ENCODE measurements around the gene FAM3A. TPM values are rescaled to one million over a fixed set of nuclear protein-coding genes. Genes with fewer than 3 reads are reported as not detected.

FAM3A gene
- total RNA-seq, 1 experiment from 2014 or later: 35.8 TPM

GRCh38 chrX:154506483-154507332 is 9.3 kb downstream of the FAM3A start:
- POLR2A ChIA-PET (ENCODE audit: low non-redundant PET): no interaction called here
- TF ChIP-seq EZH2 (IDR thresholded peaks at IDR 0.05; ENCODE audit: borderline replicate concordance, low read depth, low read length, poor library complexity, severe bottlenecking) (no peak), CTCF (conservative IDR thresholded peaks at IDR 0.05; ENCODE audit: low read depth, low read length) (no peak)
- H3K27ac ChIP-seq (ENCODE audit: low read depth, low read length, poor library complexity, severe bottlenecking): no peak overlapping the region
- H3K4me3 ChIP-seq (ENCODE audit: low read depth, low read length, poor library complexity, severe bottlenecking): no peak overlapping the region
- no peak for DNase-seq (ENCODE audit: low spot score)
- BruUV-seq (replicated peaks): TSS peak; percentile 36
- H3K4me1 ChIP-seq (ENCODE audit: insufficient read depth, low read length, poor library complexity, severe bottlenecking): no peaks in the 10 kb centered on the region
- no peaks in the 10 kb centered on the region for H3K36me3 ChIP-seq (ENCODE audit: insufficient read depth, low read length, poor library complexity, severe bottlenecking)
- intact Hi-C loops (cut with micrococcal nuclease; ENCODE audit: unreplicated experiment): no loop called here
- no peaks in the 10 kb centered on the region for H3K27me3 ChIP-seq (replicated peaks; ENCODE audit: insufficient read depth, low read depth, low read length, poor library complexity)
- H3K9me3 ChIP-seq (ENCODE audit: low read depth, low read length, poor library complexity, severe bottlenecking): no peaks in the 10 kb centered on the region
- CTCF ChIA-PET: no interaction called here

- DNase-seq (ENCODE audit: low spot score): no peak
- Histone ChIP-seq H3K4me3 (ENCODE audit: low read depth, low read length, poor library complexity, severe bottlenecking) (no peak overlapping the region), H3K27ac (ENCODE audit: low read depth, low read length, poor library complexity, severe bottlenecking) (no peak overlapping the region), H3K9me3 (ENCODE audit: low read depth, low read length, poor library complexity, severe bottlenecking) (no peaks in the 10 kb centered on the region), H3K36me3 (ENCODE audit: insufficient read depth, low read length, poor library complexity, severe bottlenecking) (no peaks in the 10 kb centered on the region), H3K4me1 (ENCODE audit: insufficient read depth, low read length, poor library complexity, severe bottlenecking) (no peaks in the 10 kb centered on the region), H3K27me3 (replicated peaks; ENCODE audit: insufficient read depth, low read depth, low read length, poor library complexity) (no peaks in the 10 kb centered on the region)
- no peak for TF ChIP-seq EZH2 (IDR thresholded peaks at IDR 0.05; ENCODE audit: borderline replicate concordance, low read depth, low read length, poor library complexity, severe bottlenecking)
- no peak for TF ChIP-seq CTCF (conservative IDR thresholded peaks at IDR 0.05; ENCODE audit: low read depth, low read length)
- intact Hi-C loops (cut with micrococcal nuclease; ENCODE audit: unreplicated experiment): no loop called here
- BruUV-seq (replicated peaks): no TSS peak
- ChIA-PET CTCF (no interaction called here), POLR2A (ENCODE audit: low non-redundant PET) (no interaction called here)
These were observed 10.3 kb downstream of the FAM3A start for GRCh38 chrX:154505734-154506133.

GRCh38 chrX:154502989-154503388 is 13.0 kb downstream of the FAM3A start:
- no peak for DNase-seq (ENCODE audit: low spot score)
- no peak for TF ChIP-seq EZH2 (IDR thresholded peaks at IDR 0.05; ENCODE audit: borderline replicate concordance, low read depth, low read length, poor library complexity, severe bottlenecking)
- no peak for TF ChIP-seq CTCF (conservative IDR thresholded peaks at IDR 0.05; ENCODE audit: low read depth, low read length)
- Histone ChIP-seq H3K9me3 (ENCODE audit: low read depth, low read length, poor library complexity, severe bottlenecking) (no peaks in the 10 kb centered on the region), H3K27me3 (replicated peaks; ENCODE audit: insufficient read depth, low read depth, low read length, poor library complexity) (no peaks in the 10 kb centered on the region), H3K27ac (ENCODE audit: low read depth, low read length, poor library complexity, severe bottlenecking) (no peak overlapping the region), H3K4me3 (ENCODE audit: low read depth, low read length, poor library complexity, severe bottlenecking) (no peak overlapping the region), H3K36me3 (ENCODE audit: insufficient read depth, low read length, poor library complexity, severe bottlenecking) (no peaks in the 10 kb centered on the region), H3K4me1 (ENCODE audit: insufficient read depth, low read length, poor library complexity, severe bottlenecking) (no peaks in the 10 kb centered on the region)
- BruUV-seq (replicated peaks): no TSS peak
- intact Hi-C loops (cut with micrococcal nuclease; ENCODE audit: unreplicated experiment): no loop called here
- ChIA-PET POLR2A (ENCODE audit: low non-redundant PET) (no interaction called here), CTCF (interaction anchor here (0.7 kb wide), 1 partner anchor 129 kb away, joined by 8 read pairs; no protein-coding TSS in a partner anchor)

All from A673 (cell line).